GM21390 (cell line): Measurements from ENCODE around the gene EIF4G3.
"Not testable (repeated sequence)": the region's sequence is repeated elsewhere in the genome, so short reads cannot be mapped to it uniquely, and the experiment has no call there.

Experiments
- ATAC-seq: cut with Tn5 transposase; IDR thresholded peaks from one replicate; pipeline ENCODE4 v1.9.1; 2021; ENCODE audit not compliant: unreplicated experiment

The EIF4G3 gene

DNA sequence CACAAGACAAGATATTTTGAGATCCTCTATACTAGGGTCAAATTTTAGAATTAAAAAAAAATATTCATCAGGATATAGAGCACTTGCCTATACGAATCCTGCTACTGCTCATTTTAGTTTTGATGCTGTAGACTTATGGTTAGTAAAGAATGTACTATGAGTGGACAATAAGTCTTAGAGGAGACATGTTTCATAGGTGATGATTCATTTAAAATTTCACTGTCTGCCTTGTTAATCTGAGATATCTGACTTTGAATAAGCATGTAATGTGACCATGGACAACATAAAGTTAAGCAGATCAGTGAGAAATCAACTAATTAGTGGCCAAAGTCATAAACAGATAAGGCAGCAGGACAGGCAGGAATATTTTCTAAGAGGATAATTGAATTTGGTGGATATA lies 282.8 kb downstream of the EIF4G3 start:
- ATAC-seq, result no peak

DNA sequence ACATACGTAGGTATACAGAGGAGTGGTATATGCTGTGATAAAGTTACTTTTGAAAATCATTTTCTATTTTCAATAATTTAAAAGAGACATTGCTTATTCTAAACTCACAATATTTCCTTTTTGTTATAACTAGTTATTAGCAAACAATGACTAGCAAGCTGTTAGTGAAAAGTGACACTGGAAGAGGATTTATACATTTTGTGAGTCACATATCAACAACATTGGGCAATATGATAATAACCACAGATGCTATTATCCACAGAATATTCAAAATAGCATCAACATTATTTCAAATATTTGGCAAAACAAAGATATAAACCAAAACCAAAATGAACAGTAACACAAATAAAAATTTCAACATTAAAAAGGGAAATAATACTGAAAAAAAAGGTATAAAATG lies 285.6 kb downstream of the EIF4G3 start:
- ATAC-seq, result no peak

DNA sequence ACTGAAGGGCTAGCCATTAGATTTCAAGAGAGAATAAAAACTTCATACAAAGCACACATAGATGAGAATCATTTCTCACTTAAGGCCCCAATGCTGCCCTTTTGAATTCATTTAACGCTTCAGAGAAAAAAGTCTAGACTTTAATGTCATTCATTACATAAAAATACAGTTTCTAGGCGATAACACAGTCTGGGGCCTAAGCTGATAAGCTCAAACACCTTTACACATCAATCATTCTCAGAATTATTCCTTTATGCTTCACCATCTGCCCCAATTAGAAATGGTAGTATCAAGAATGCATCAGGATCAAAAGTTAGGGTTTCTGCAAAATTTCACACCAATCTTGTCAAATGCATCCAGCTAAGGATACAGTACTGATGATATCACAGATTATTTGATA lies 289.5 kb downstream of the EIF4G3 start:
- ATAC-seq, result no peak

DNA sequence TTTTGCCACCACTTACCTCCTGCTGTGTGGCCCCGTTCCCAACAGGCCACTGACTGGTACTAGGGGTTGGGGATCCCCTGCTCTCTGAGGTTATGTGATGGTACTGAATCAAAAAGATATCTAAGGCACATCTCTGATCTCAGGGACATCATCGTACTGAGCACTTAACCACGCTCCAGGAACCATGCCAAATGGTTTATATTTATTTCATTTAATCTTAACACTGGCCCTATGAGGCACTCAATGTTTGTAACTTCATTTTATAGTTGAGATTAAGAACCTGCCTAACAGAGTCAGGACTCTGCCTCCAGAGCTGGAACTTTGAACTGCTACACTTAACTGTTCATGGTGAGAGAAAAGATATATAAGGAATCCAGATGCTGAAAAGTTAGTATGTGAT lies 291.6 kb downstream of the EIF4G3 start:
- no peak for ATAC-seq

DNA sequence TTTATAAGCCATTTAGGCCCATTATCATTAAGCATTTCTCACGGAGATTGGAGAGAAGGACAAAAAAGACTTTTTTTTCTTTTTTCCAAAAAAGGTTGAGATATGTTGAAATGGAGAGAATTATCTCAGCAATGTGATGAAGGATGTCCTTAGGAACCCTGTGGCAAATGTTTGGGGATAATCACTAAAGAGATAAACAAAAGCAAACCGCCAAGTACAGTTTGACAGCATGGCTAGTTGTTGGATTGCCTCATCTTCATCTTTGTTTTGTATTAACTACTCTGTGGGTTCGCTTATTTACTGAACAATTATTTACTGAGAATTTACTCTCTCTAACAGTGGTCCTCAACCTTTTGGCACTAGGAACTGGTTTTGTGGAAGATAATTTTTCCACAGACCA lies 292.2 kb downstream of the EIF4G3 start:
- no peak for ATAC-seq

DNA sequence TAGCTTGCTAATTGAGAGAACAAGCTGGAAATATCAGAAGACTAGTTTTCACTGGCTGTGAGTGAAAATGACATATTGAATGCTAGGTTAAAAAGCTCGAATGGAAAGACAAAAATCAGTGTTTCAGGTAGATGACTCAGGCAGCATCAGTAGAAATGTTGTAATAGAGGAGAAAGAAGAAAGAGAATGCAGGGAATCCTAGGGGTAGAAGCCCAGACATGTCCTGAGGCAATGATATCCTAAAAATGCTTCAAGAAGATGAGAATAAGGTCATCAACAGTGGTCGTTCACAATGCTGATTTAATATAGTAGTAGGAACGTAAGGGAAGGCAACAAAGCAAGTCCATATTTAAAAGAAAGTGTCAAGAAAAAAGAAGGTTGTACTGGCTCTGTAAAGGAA lies 292.9 kb downstream of the EIF4G3 start:
- no peak for ATAC-seq

DNA sequence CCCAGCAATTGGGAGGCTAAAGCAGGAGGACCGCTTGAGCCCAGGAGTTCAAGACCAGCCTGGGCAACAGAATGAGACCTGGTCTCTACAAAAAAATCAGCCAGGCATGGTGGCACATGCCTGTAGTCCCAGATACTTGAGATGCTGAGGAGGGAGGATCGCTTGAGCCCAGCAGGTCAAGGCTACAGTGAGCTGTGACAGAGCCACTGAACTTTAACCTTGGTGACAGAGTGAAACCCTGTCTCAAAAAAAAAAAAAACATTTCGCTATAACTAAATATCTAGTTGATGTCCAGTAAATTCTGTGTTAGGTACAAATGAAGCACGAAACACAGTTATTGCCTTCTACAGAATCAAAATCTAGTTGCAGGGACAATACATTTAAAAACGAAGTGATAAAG lies 293.9 kb downstream of the EIF4G3 start:
- ATAC-seq, result no peak

DNA sequence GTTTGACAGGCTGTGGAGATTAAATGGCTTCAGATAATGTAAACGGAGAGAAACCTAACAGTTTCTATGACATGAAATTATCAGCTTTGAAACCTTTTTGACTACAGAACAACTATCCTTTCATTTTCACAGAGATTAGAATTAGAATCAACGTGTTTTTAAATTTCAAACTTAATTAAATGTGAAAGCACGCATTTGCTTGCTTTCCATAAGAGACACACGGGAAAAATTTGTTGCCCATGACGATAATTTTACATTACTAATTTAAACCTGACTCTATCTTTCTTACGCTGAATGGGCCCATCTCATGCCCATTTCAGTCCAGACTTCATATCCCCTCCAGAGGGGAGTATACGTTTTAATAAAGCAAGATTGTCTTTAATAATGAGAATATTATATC lies 297.9 kb downstream of the EIF4G3 start:
- ATAC-seq, result no peak

DNA sequence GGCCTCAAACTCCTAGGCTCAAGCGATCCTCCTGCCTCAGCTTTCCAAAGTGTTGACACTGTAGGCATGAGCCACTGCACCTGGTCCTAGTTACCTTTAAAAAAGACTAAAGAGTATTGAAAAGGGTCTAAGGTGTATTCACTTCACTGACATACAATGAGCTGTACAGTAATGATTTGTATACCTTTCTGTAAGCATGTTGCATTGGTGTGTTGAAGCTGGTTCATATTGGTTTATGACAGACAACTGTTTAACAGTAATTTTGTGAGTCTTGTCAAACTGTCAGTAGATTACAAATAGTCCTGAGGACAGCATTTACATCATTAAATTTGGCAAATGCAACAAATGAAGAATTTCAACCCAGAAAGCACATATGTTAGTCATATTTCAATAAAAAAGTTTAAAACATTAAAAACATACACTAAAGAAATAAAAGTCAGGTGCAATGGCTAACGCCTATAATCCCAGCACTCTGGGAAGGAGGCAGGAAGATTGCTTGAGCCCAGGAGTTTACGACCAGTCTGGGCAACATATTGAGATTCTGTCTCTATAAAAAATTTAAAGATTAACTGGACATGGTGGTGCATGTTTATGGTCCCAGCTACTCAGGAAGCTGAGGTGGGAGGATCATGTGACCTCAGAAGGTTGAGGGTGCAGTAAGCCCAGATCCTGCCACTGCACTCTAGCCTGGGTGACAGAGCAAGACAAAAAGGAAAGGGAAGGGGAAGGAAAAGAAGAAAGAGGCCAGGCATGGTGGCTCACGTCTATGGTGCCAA lies 301.3 kb downstream of the EIF4G3 start:
- ATAC-seq, result no peak

DNA sequence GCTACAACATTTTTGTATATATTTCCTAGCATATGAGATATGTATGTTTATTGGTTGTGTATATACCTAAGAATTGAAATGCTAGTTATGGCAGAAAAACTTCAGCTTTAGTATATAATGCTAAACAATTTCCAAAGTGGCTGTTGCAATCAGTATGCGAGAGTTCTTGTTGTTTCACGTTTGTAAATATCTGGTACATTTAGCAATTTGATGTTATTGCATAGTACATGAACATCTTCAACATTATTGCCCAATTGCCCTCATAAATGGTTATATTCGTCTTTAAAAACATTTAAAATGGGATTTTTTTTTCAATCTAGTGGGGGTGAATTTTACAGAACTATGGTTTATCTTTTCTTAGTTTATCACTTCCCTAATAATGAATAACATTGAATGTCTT lies 303.4 kb downstream of the EIF4G3 start:
- ATAC-seq, result no peak

DNA sequence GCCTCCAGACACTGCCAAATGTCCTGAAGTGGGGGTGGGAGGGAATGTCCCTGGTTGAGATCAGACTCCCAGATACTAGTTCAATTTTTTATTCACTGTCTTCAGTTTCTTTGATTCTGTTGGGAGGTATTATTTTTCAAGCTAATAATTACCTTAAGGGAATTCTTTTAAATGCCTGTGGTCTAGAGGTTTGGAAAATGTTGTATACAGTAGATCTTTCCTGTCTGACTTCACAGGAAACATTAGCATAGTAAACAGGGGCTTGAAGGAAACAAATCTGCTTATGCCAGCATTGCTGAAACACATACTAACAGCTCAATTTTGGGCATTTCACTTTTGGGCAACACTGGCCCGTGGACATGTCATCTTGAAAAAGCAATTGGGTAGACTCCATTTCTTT lies 305.3 kb downstream of the EIF4G3 start:
- no peak for ATAC-seq

DNA sequence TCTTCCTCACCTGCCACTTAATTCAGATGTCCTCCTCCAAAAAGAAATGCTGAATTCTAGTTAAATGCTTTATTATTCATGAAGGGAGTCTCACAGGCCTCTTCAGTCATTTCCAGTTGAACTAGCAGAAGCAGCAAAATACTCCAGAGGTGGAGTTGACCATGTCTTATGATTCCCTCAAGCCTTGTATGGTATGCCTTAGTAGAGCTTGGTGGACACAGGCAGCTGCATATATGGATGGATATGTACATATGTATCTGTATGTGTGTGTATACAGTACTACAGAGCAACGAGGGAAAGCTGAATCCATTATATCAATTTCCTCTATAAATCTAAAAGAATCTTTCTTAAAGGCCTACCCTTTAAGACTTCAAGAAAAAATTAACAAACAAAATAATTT lies 306.0 kb downstream of the EIF4G3 start:
- ATAC-seq, result no peak

DNA sequence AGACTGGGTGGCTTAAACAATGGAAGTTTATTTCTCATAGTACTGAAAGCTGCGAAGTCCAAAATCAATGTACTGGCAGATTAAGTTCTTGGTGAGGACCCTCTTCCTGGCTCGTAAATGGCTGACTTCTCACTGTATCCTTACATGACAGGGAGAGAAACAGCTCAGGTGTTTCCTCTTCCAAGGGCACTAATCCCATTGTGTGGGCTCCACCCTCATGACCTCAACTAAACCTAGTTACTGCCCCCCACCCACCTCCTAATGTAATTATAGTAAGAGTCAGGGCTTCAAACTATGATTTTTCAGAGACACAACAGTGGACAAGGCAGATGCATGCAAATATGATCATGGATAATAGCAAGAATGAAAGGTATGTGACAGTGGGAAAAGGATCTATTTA lies 308.4 kb downstream of the EIF4G3 start:
- ATAC-seq, result no peak

DNA sequence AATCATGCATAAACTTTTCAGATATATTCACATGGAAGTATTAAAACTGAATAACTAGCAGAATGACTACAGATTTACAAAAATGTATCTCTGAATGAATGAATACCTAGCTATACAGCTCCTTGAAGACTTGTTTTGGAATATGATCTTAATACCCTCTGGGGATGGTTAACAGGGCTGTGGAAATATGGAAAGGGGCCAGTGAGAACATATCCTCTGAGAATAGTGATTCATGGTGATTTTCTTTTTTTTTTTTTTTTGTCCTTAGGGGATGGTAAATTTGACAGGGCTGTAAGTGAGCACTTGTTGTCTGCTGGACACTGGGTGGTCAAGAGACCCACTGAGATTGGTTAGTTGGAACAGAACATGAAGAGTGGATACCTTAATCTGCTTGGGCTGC lies 308.9 kb downstream of the EIF4G3 start:
- no peak for ATAC-seq

DNA sequence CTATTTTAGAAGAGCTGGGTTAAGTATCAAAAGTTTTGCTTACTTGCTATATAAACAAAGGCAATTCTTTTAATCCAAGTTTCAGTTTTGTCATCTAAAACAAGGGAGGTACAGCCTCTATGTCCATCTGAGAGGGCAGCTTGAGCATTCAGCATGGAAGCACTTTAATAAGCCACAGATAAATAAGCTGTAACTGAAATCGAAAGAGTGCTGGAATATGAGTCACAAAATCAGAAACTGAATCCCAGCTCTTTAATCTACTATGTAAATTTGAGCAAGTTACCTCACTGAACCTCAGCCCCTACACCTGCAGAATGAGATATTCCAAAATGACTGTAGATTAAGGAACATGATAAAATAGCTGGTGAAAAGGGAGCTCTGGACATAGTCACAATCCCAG lies 309.6 kb downstream of the EIF4G3 start:
- ATAC-seq, result no peak

DNA sequence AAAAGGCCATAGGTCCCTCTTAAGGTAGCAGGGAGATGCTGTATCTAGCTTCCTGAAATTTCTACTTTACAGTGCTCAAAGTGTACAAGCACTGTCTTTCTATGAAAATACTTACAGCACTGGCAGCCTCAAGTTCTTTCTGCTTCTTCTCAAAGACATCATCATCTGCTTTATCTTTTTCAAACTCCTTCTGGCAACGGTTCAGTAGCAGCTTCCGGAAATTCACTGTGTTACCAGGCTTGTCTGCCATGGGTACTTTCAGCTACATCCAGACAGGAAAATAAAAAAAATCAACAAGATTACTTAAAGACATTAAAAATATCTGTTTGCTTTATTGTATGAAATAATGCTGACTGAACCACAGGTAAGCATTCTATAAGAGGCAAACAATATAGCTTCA lies 311.7 kb downstream of the EIF4G3 start:
- ATAC-seq, result no peak

DNA sequence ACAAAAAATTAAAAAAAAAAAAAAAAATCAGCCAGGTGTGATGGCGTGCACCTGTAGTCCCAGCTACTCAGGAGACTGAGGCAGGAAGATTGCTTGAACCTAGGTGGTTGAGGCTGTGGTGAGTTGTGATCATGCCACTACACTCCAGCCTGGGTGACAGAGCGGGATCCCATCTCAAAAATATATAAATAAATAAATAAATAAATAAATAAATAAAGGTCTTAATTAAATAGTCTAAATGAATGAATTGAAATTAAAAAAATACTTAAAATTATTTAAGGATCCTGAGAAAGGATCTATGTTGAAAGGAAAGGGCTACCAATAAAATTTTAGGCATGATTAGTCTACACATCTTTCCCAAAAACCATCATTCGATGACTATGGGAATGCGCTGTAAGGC lies 322.2 kb downstream of the EIF4G3 start:
- ATAC-seq, result no peak

DNA sequence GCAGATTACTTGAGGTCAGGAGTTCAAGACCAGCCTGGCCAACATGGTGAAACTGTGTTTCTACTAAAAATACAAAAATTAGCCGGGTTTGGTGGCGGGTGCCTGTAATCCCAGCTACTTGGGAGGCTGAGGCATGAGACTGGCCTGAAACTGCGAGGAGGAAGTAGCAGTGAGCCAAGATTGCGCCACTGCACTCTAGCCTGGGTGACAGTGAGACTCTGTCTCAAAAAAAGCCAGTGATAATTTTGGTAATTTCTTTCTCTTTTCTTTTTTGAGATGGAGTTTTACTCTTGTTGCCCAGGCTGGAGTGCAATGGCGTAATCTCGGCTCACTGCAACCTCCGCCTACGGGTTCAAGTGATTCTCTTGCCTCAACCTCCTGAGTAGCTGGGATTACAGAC lies 324.9 kb downstream of the EIF4G3 start:
- not testable (repeated sequence) for ATAC-seq

DNA sequence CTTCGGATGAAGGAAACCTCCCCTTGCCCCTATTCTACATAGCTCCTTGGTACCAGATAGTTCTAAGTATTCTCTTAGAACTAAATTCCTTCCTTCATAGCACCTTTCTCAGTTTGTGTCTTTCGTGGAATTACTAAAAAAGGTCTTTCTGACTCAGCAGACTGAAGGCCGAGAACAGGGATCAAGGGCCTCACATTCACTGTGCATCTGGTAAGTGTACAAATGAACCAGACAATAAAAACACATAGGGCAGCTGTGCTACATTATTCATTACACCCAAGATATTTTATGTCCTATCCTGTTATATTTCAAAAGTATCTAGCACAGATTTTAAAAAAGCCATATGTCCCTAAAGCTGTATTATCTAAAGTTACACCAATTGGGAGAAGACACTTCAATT lies 326.7 kb downstream of the EIF4G3 start:
- no peak for ATAC-seq

DNA sequence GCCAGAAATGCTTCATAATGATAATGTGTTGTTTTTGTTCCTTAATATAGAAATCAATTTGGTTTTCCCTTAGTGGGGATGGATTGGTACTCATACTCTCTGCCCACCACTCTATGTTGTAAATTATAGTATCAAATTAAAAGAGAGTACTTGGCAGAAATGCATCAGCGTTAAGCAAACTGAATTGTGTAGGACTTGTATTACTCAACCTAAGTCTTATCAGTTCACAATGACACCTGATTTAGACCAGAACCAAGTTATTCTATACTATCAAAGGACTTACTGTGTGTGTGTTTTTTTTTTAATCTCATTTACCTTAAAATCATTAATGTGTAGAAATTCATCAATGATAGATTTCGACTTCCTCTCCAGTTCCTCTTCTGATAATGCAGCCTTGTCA lies 327.6 kb downstream of the EIF4G3 start:
- no peak for ATAC-seq

DNA sequence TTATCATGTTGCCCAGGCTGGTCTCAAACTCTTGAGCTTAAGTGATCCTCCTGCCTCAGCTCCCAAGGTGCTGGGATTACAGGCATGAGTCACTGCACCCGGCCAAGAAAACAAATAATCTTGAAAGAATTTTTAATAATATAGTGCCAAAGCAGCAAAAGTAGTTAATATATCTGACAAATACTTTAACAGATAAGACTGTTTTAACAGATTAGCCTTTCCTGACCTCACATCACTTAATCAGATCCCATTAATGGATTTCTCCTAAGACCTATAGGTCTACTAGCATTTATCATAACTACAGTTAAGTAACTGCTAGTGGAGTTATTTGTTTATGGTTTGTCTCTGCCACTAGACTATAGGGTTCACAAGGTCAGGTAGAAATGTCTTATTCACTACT lies 328.5 kb downstream of the EIF4G3 start:
- no peak for ATAC-seq

DNA sequence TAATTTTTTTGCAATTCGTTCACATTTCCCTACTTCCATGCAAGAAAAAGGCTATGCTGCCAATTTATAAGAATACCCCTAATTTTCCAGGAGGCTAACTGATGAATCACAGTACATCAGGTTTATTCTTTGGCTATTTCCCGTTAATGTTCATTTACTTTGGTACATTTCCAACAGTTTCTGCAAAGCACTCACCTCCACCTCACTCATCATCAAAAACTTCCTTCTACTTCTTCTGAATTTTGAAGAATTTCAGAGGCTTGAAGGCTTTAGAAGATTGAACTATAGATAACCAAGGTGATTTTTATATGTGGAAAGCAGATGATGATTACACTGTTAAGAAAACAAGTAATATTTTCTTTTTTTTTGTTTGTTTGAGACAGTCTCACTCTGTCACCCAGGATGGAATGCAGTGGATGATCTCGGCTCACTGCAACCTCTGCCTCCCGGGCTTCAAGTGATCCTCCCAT lies 329.1 kb downstream of the EIF4G3 start:
- no peak for ATAC-seq
